ENCODE data around the gene PCDHGC5. TPM values are rescaled to one million over a fixed set of nuclear protein-coding genes. Genes with fewer than 3 reads are reported as not detected.

Gene PCDHGC5
- total and polyA plus RNA-seq, 11 donors: 0.72 to 5.4 (median 3.0) TPM

DNA sequence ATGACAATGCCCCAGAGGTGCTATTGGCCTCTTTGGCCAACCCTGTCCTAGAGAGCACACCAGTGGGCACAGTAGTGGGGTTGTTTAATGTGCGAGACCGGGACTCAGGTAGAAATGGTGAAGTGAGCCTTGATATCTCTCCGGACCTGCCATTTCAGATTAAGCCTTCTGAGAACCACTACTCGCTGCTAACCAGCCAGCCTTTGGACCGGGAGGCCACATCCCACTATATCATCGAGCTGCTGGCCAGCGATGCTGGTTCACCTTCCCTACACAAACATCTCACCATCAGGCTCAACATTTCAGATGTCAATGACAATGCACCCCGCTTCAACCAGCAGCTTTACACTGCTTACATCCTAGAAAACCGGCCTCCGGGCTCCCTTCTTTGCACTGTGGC is 1.4 kb downstream of the PCDHGC5 start:
- H3K36me3 ChIP-seq: peaks cover 0 to 53% (median 25%) of the 10 kb centered on the region in 9 donors
- no peak for TF ChIP-seq POLR2A (IDR thresholded peaks at IDR 0.05)
- TF ChIP-seq, protein P1, sequence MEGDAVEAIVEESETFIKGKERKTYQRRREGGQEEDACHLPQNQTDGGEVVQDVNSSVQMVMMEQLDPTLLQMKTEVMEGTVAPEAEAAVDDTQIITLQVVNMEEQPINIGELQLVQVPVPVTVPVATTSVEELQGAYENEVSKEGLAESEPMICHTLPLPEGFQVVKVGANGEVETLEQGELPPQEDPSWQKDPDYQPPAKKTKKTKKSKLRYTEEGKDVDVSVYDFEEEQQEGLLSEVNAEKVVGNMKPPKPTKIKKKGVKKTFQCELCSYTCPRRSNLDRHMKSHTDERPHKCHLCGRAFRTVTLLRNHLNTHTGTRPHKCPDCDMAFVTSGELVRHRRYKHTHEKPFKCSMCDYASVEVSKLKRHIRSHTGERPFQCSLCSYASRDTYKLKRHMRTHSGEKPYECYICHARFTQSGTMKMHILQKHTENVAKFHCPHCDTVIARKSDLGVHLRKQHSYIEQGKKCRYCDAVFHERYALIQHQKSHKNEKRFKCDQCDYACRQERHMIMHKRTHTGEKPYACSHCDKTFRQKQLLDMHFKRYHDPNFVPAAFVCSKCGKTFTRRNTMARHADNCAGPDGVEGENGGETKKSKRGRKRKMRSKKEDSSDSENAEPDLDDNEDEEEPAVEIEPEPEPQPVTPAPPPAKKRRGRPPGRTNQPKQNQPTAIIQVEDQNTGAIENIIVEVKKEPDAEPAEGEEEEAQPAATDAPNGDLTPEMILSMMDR (IDR thresholded peaks at IDR 0.05): no peak
- ATAC-seq (no peak), DNase-seq (no peak)
- 96 to 97% (median 96%) methylated on average over 10 of the region's 10 CpGs for WGBS, 4 donors
- intact Hi-C loops (cut with DNase I): no loop called here
- peaks cover 0 to 66% (median 22%) of the 10 kb centered on the region in 12 donors for H3K4me1 ChIP-seq
- H3K4me3 ChIP-seq: no peak overlapping the region
- H3K27me3 ChIP-seq: peaks cover 0 to 44% (median 0%) of the 10 kb centered on the region in 9 donors
- H3K9me3 ChIP-seq: no peaks in the 10 kb centered on the region
- no peak overlapping the region for H3K27ac ChIP-seq

DNA sequence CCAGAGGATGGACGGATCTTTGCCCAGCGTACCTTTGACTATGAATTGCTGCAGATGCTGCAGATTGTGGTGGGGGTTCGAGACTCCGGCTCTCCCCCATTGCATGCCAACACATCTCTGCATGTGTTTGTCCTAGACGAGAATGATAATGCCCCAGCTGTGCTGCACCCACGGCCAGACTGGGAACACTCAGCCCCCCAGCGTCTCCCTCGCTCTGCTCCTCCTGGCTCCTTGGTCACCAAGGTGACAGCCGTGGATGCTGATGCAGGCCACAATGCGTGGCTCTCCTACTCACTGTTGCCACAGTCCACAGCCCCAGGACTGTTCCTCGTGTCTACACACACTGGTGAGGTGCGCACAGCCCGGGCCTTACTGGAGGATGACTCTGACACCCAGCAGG is 1.9 kb downstream of the PCDHGC5 start:
- 90 to 92% (median 90%) methylated on average over 11 to 13 of the region's 13 CpGs for WGBS, 4 donors
- TF ChIP-seq POLR2A (IDR thresholded peaks at IDR 0.05): no peak
- TF ChIP-seq, protein P1 (IDR thresholded peaks at IDR 0.05): no peak
- Histone ChIP-seq H3K27ac (no peak overlapping the region), H3K27me3 (peaks cover 0 to 39% (median 0%) of the 10 kb centered on the region in 9 donors), H3K36me3 (peaks cover 0 to 53% (median 25%) of the 10 kb centered on the region in 9 donors), H3K4me3 (no peak overlapping the region), H3K9me3 (no peaks in the 10 kb centered on the region), H3K4me1 (peaks cover 0 to 63% (median 19%) of the 10 kb centered on the region in 12 donors)
- ATAC-seq (no peak), DNase-seq (no peak)
- intact Hi-C loops (cut with DNase I): no loop called here

DNA sequence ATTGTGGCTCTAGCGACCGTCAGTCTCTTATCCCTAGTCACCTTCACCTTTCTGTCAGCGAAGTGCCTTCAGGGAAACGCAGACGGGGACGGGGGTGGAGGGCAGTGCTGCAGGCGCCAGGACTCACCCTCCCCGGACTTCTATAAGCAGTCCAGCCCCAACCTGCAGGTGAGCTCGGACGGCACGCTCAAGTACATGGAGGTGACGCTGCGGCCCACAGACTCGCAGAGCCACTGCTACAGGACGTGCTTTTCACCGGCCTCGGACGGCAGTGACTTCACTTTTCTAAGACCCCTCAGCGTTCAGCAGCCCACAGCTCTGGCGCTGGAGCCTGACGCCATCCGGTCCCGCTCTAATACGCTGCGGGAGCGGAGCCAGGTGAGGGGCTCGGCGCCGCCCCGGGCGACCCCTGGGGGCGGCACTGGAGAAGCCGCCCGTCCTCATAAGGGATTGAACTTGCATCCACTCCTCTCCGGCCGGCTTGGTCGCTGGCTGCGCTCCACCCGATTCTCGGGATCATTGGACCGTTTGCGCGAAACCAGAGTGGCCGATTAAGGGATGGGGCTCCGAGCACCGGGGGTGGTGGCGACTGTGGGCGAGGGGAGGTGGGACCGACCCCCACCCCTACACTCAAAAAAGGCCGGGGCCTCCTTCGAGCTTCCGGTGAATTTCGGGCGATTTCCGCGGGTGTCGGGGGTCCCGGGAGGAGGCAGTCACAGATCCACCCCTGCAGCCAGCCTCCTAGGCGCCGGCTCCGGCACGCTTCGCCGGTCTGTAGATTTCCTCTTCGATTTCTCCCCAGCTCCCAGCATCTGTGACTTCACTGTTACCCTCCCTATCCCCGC is 2.7 kb downstream of the PCDHGC5 start:
- H3K4me3 ChIP-seq: peak overlapping the region in 2 of 12 donors; percentile 6 to 31
- DNase-seq: no peak
- peaks cover 0 to 55% (median 19%) of the 10 kb centered on the region in 12 donors for H3K4me1 ChIP-seq
- intact Hi-C loops (cut with DNase I): no loop called here
- peaks cover 0 to 53% (median 22%) of the 10 kb centered on the region in 9 donors for H3K36me3 ChIP-seq
- no peak for TF ChIP-seq POLR2A (IDR thresholded peaks at IDR 0.05)
- TF ChIP-seq, protein P1 (IDR thresholded peaks at IDR 0.05): no peak
- no peaks in the 10 kb centered on the region for H3K9me3 ChIP-seq
- no peak overlapping the region for H3K27ac ChIP-seq
- WGBS, 4 donors: 65 to 77% (median 75%) methylated on average over 29 to 66 of the region's 66 CpGs
- no peak for ATAC-seq
- peaks cover 0 to 35% (median 0%) of the 10 kb centered on the region in 9 donors for H3K27me3 ChIP-seq

DNA sequence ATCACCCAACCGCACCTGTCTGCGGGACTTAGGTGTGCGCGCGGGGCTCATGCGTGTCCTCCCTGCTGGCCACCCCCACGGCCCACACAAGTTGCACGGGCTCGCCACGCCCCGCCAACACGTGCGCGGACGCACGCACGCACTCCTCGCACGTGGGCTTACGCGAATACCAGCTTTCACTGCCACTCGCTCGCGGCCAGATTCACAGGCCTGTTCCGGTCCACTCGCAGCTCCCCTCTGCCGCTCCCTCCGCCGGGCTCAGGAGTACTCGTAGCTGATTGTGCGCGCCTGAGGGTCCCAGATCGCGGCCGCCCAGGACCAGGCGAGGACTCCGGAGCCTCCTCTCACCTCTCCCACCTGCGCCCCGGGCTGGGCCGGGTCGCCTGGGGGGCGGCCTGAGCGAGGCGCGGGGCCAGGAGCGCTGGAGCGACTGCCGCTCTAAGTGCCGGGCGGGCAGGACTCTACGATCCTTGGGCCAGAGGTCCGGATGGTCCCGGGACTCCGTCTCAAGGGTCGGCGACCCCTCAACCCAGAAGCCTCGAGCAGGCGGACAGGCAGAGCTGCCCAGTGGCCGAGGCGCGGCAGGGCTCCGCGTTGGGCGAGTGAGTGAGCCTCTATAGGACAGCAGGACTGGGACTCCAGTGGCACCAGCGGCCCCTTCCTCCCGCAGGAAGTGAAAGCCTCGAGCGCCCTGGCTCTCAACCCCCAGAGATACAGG is 3.4 kb downstream of the PCDHGC5 start:
- H3K27ac ChIP-seq: no peak overlapping the region
- intact Hi-C loops (cut with DNase I): no loop called here
- H3K4me1 ChIP-seq: peaks cover 0 to 51% (median 19%) of the 10 kb centered on the region in 12 donors
- no peak for DNase-seq
- peaks cover 0 to 35% (median 0%) of the 10 kb centered on the region in 9 donors for H3K27me3 ChIP-seq
- H3K4me3 ChIP-seq: peak overlapping the region in 4 of 12 donors; percentile 2 to 31 (median 14)
- peaks cover 0 to 53% (median 21%) of the 10 kb centered on the region in 9 donors for H3K36me3 ChIP-seq
- whole genome bisulfite sequencing, 4 donors: 63 to 74% (median 72%) methylated on average over 39 to 68 of the region's 68 CpGs
- TF ChIP-seq, protein P1 (IDR thresholded peaks at IDR 0.05): no peak
- TF ChIP-seq POLR2A (IDR thresholded peaks at IDR 0.05): no peak
- peak in 1 of 4 donors; percentile 7 for ATAC-seq
- H3K9me3 ChIP-seq: no peaks in the 10 kb centered on the region
